ENCODE data around the gene UVSSA.

Gene UVSSA

GRCh38 chr4:1346781-1347409, at the start of gene UVSSA:
TSS of gene UVSSA (plus strand) at chr4:1347208. CDS start at chr4:1348092, 884 bp downstream.
- peak; percentile 100 for DNase-seq (ENCODE audit: low spot score)

- no peak for DNase-seq (ENCODE audit: low spot score)
These were observed 49.3 kb upstream of the UVSSA start for GRCh38 chr4:1297456-1298325.

GRCh38 chr4:1298461-1298860, 48.5 kb upstream of the UVSSA start:
- no peak for DNase-seq (ENCODE audit: low spot score)

GRCh38 chr4:1299301-1299860, 47.6 kb upstream of the UVSSA start:
- no peak for DNase-seq (ENCODE audit: low spot score)

GRCh38 chr4:1300466-1301455, 46.2 kb upstream of the UVSSA start:
- DNase-seq (ENCODE audit: low spot score), result no peak

- DNase-seq (ENCODE audit: low spot score), result no peak
These were observed 44.8 kb upstream of the UVSSA start for GRCh38 chr4:1302159-1302558.

GRCh38 chr4:1305261-1305711, 41.7 kb upstream of the UVSSA start:
- DNase-seq (ENCODE audit: low spot score), result no peak

GRCh38 chr4:1305781-1306455, 41.1 kb upstream of the UVSSA start:
- no peak for DNase-seq (ENCODE audit: low spot score)

- no peak for DNase-seq (ENCODE audit: low spot score)
These were observed 38.9 kb upstream of the UVSSA start for GRCh38 chr4:1307951-1308735.

- DNase-seq (ENCODE audit: low spot score), result peak; percentile 99
These were observed 37.6 kb upstream of the UVSSA start for GRCh38 chr4:1309261-1310010.

GRCh38 chr4:1310031-1310795, 36.8 kb upstream of the UVSSA start:
- DNase-seq (ENCODE audit: low spot score), result no peak

- DNase-seq (ENCODE audit: low spot score), result no peak
These were observed 36.0 kb upstream of the UVSSA start for GRCh38 chr4:1310796-1311631.

GRCh38 chr4:1312821-1313640, 34.0 kb upstream of the UVSSA start:
- no peak for DNase-seq (ENCODE audit: low spot score)

- DNase-seq (ENCODE audit: low spot score), result no peak
These were observed 31.7 kb upstream of the UVSSA start for GRCh38 chr4:1315306-1315705.

GRCh38 chr4:1315836-1316536, 31.0 kb upstream of the UVSSA start:
- no peak for DNase-seq (ENCODE audit: low spot score)

- DNase-seq (ENCODE audit: low spot score), result no peak
These were observed 30.4 kb upstream of the UVSSA start for GRCh38 chr4:1316537-1317168.
